ENCODE measurements around the gene HRCT1.
"Not testable (repeated sequence)": the region's sequence is repeated elsewhere in the genome, so short reads cannot be mapped to it uniquely, and the experiment has no call there.

HRCT1 gene

GRCh38 chr9:35915681-35916294 lies 9.8 kb downstream of the HRCT1 start:
- in situ Hi-C loops (cut with HindIII; ENCODE audit: low sequenced_read_pairs): no loop called here

GRCh38 chr9:35917261-35917660 lies 11.3 kb downstream of the HRCT1 start:
- in situ Hi-C loops (cut with HindIII; ENCODE audit: low sequenced_read_pairs): no loop called here

GRCh38 chr9:35918780-35919179 lies 12.8 kb downstream of the HRCT1 start:
- in situ Hi-C loops (cut with HindIII; ENCODE audit: low sequenced_read_pairs): no loop called here

- in situ Hi-C loops (cut with HindIII; ENCODE audit: low sequenced_read_pairs): no loop called here
Observed at GRCh38 chr9:35919212-35920008, 13.4 kb downstream of the HRCT1 start.

GRCh38 chr9:35920051-35920620 lies 14.1 kb downstream of the HRCT1 start:
- in situ Hi-C loops (cut with HindIII; ENCODE audit: low sequenced_read_pairs): no loop called here

GRCh38 chr9:35923598-35923926 lies 17.6 kb downstream of the HRCT1 start:
- in situ Hi-C loops (cut with HindIII; ENCODE audit: low sequenced_read_pairs): no loop called here

GRCh38 chr9:35923927-35924763 lies 18.1 kb downstream of the HRCT1 start:
- in situ Hi-C loops (cut with HindIII; ENCODE audit: low sequenced_read_pairs): no loop called here

- in situ Hi-C loops (cut with HindIII; ENCODE audit: low sequenced_read_pairs): no loop called here
Observed at GRCh38 chr9:35928591-35929452, 22.8 kb downstream of the HRCT1 start.

- in situ Hi-C loops (cut with HindIII; ENCODE audit: low sequenced_read_pairs): no loop called here
Observed at GRCh38 chr9:35929453-35929718, 23.4 kb downstream of the HRCT1 start.

GRCh38 chr9:35930521-35930920 lies 24.5 kb downstream of the HRCT1 start:
- in situ Hi-C loops (cut with HindIII; ENCODE audit: low sequenced_read_pairs): no loop called here

GRCh38 chr9:35930989-35931388 lies 25.0 kb downstream of the HRCT1 start:
- in situ Hi-C loops (cut with HindIII; ENCODE audit: low sequenced_read_pairs): no loop called here

GRCh38 chr9:35932735-35933134 lies 26.7 kb downstream of the HRCT1 start:
- in situ Hi-C loops (cut with HindIII; ENCODE audit: low sequenced_read_pairs): no loop called here

GRCh38 chr9:35933550-35934067 lies 27.6 kb downstream of the HRCT1 start:
- in situ Hi-C loops (cut with HindIII; ENCODE audit: low sequenced_read_pairs): no loop called here

GRCh38 chr9:35934069-35934468 lies 28.1 kb downstream of the HRCT1 start:
- in situ Hi-C loops (cut with HindIII; ENCODE audit: low sequenced_read_pairs): not testable (repeated sequence)

GRCh38 chr9:35935261-35935660 lies 29.3 kb downstream of the HRCT1 start:
- in situ Hi-C loops (cut with HindIII; ENCODE audit: low sequenced_read_pairs): no loop called here

- in situ Hi-C loops (cut with HindIII; ENCODE audit: low sequenced_read_pairs): no loop called here
Observed at GRCh38 chr9:35935755-35936509, 29.9 kb downstream of the HRCT1 start.

- in situ Hi-C loops (cut with HindIII; ENCODE audit: low sequenced_read_pairs): no loop called here
Observed at GRCh38 chr9:35937227-35937626, 31.2 kb downstream of the HRCT1 start.

- in situ Hi-C loops (cut with HindIII; ENCODE audit: low sequenced_read_pairs): no loop called here
Observed at GRCh38 chr9:35938474-35939356, 32.7 kb downstream of the HRCT1 start.

All from DLD1 (cell line).